SH-SY5Y (cell line): ENCODE measurements around the gene TIE1.

ENCODE experiments used
- GATA2 ChIP-seq: IDR thresholded peaks from 2 replicates; pipeline ENCODE4 v1.6.1; 2011; ENCODE audit warnings: mild to moderate bottlenecking, low read depth, low read length
- GATA3 ChIP-seq: IDR thresholded peaks from 2 replicates; pipeline ENCODE4 v1.6.1; 2011; ENCODE audit warnings: low read depth, mild to moderate bottlenecking, low read length, moderate library complexity

DNA sequence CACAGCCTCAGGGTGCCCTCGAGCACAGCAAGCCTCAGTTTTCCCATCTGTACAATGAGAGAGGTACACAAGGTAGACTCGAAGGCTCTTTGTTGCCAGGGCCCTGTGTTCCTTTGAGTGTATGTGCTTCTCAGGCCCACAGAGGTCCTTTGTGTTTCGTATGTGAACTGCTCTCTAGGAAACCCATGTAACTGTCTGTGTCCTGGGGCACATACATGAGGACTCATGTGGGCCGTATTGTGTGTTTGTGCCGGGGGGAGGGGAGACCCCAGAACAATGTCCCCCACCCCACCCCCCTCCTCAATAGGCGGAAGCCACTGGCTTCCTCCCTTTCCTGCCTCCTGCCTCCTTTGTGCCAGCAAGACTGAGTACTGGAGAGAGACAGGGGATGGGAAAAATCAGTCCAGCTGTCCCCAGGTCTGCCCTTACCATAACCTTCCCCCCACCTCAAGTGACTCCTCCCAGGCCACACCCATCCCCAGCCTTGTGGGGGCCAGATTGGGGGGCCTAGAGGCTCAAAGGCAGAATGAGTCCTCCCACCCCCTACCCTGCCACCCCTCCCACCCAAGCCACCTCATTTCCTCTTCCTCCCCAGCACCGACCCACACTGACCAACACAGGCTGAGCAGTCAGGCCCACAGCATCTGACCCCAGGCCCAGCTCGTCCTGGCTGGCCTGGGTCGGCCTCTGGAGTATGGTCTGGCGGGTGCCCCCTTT, at the start of gene TIE1:
- TF ChIP-seq GATA2: no peak
- TF ChIP-seq GATA3: no peak
